ENCODE results near the gene OR5H14.
"Not testable (repeated sequence)": the region's sequence is repeated elsewhere in the genome, so short reads cannot be mapped to it uniquely, and the experiment has no call there.

The OR5H14 gene

DNA sequence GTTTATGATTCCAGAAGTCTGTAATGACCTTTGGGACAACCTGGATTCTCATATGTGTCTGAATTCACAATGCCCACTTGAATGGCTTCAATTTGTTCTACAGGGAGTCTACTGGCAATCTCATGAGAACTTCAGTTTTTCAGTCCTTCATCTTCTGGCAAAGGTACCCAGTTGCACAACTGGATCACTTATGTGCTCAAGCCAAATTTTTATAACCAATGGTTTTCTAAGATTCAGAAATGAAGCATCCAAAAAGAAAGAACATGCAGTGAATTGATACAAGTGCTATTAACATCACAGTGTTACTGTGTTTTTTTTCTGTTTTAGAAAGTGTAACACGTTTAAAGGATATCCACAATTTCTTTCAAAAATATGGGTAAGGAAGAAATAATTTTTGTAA, at the start of gene OR5H14:
Gene OR5H14 (plus strand): TSS at position 301 of the 400 bp plus-strand sequence. CDS start 1,907 bp downstream, outside the sequence.
- DNase-seq = no peak

DNA sequence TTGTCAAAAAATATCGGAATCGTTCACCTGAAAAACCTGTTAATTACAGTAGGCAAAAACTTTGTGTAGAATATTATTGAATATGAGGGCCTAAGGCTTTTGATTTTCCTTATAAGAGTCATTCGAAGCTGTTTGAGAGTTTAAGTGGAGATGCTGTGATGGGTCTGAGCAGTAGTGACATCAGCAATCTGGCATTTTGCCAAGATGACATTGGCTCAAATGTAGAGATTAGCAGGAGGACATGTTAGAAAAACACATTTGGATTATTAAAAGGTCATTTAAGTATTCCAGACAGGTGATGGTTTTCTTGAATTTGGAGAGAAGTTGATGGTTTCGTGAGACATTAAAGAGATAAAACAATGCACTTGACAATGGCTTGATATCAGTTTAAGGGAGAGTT, 47.4 kb upstream of the OR5H14 start:
- no peak for DNase-seq

DNA sequence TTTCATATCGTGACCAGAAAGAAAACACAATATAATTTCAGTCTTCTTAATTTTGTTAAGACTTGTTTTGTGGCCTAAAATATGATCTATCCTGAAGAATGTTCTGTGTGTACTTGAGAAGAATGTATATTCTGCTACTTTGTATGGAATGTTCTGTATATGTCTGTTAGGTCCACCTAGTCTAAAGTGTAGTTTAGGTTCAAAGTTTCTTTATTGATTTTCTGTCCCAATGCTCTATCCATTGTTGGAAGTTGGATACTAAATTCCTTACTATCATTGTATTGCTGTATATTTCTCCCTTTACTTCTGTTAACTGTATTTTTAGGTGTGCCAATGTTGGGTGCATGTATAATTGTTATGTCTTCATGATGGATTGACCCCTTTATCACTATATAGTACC, 39.1 kb upstream of the OR5H14 start:
- DNase-seq = no peak

DNA sequence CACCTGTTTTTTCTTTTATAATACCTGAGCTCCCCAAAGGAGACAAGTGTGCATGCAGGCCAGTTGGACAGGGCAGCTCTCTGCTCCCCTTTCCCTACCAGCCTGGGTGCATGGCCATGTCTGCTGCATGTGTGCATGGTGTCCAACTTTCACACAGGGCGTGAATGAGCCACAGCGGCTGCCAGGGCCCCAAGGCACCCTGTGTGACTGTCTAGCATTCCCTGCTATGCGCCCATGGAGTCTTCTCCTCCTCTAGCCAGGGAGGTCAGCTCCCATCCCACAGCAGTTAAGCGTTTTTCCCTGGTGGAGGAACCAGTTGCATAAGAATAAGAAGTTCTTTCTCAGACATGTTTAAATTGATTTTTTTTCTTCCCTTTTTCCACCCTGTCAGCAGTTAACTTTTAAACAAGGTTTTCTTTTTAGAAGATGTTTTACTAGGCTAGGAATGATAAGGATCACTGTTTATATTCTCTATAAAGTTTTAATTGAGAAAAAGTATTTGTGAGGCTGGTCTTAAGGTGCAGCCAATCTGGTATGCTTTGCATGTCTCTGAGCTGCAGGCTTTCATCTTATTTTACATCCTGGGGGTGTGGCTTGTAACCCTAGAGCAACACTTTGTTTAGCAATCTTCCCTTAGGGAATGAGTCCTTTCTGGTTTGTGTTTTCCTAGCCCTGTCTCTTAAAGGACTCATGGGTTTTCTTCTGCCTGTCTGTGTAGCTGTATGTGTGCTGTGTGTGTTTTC, 37.3 kb upstream of the OR5H14 start:
- no peak for DNase-seq

DNA sequence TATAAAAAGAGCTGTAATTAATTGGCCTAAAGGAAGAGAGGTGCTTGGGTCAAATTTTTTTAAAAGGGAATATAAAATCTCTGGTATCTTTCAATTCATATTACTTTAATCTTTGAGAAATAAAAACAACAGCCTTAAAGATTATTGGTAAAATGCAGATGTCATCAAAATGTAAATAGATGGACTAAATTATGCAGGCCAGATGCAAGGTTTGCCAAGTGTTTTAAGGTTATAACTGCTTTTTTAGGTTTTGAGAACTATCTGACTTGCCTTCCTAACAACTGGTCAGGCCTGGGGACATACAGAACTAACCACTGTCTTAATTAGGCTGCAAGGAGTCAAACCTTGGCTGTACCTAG, 36.8 kb upstream of the OR5H14 start:
- no peak for DNase-seq

DNA sequence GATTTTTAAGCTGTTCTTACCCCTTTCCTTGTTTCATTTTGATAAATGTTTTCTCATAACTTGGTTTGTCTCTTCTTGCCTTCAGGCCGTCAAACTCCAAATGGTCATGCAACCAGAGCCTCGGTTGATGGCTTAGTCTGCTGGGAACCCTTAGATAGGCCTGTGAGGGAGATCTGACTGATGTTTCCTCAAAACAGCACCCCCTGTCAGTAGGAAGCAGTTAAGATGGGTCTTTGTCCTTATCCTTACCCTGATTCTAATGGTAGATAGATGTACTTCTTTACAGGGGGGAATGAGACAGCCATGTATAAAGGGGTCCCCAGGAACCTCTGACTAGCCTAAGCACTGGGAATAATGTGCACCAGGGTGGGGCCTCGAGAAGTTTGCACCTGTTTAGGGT, 33.0 kb upstream of the OR5H14 start:
- DNase-seq = no peak

DNA sequence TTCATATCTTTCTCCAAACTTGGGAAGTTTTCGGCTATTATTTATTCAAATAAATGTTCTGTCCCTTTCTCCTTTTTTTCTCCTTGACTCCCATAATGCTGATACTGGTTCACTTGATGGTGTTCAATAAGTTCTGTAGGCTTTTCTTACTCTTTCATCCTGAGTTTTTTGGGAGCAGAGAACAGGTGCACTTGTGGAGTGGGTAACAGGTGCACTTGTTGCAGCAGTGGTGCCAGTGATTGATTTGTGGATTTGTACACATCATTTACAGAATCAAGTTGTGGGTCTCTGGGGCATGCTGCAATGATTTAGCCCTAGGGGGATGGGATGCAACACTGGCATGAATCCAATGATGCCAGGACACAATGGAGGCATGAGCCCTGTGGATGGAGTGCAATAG, 31.6 kb upstream of the OR5H14 start:
- DNase-seq = no peak

DNA sequence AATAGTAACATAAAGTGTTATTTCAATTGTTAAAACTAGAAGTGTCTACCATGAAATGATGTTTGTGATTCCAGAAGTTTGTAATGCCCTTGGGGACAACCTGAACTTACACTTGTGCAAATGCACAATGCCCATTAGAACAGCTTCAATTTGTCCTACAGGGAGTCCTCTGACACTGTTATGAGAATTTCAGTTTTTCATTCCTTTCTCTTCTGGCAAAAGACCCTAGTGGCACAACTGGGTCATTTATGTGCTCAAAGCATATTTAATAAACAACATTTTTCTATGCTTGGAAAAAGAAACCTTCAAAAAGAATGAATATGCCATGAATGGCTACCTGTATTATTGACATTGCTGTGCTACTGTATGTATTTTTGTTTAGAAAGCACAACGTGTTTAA, 16.9 kb upstream of the OR5H14 start, which contains the start of gene OR5H1:
Gene OR5H1 (plus strand): TSS at position 301 of the 400 bp plus-strand sequence. CDS start 1,977 bp downstream, outside the sequence.
- no peak for DNase-seq

DNA sequence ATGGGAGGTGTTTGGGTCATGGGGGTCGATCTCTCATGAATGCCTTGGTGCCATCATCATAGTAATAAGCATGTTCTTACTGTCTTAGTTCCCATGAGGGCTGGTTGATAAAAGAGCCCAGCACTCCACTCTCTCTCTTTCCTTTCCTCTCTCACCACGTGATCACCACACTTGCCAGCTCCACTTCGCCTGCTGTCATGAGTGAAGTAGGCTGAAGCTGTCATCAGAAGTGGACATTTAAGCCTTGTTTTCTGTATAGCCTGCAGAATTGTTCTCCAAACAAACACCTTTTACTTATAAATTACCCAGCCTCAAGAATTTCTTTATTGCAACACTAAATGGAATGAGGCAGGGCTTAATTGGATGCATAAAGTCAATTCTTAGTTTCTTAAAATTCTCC, 10.6 kb upstream of the OR5H14 start:
- DNase-seq = no peak

DNA sequence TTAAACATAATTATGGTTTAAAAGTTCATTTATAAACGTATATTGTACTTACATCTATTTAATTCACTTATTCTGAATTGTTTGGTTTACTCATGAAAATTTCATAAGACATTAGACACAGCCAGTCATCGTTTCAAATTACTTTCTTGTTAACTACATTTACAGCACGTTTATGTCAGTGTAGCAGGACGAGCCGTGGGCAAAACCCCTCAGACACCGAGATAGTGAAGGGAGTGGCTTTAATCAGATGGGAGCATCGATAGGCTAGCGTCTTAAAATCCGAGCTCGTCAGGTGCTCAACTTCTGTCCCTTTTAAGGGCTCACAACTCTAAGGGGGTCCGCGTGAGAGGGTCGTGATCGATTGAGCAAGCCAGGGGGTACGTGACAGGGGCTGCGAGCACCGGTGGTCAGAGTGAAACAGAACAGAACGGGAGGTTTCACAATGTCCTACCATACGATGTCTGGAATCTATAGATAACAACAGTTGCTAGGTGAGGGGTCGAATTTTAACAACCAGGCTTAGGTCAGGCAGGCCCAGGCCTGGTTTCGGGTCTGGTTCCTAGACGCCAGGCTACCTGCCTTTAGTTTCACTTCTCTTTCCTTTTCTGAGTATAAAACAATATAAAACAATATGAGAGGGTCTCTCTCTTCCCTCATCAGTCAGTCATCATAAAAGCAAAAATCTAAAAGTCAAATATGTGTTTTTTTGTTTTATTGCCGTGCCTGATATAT, 9.3 kb upstream of the OR5H14 start:
- not testable (repeated sequence) for DNase-seq

DNA sequence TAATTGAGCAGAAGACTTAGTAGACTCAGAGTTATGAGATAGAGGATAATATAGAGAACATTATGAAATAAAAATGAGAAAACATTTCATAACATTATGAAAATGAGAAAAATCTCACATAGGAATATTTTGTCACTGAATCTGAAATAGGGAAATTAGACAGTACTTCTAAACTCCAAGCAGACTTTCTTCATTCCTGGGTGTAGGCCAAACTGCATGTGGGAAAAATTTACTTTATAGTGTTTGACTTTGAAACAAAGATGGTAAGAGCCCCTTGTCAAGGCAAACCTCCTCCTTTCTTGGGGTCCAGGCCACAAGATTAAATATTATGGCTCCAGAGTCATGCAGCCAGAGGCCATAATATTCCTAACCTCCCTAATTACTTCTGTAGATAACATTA, 6.7 kb upstream of the OR5H14 start:
- DNase-seq = no peak

DNA sequence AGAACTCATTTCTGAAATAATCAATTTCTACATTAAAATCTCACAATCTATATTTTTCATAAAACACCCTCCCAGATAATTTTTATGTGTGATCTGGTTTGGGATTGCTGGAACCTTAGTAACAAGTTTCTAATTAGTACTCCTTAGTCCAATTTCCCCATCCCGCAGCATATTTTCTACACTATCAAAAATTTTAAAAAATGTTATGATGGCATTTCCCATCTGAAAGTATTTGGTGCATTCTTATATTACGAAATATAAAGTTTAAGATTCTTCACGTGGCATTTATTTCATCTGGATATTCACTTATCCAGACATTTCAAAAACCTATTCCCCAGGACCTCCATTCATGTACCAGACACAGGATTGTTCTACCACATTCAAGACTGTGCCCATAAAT, 1.5 kb downstream of the OR5H14 start:
- DNase-seq = no peak

DNA sequence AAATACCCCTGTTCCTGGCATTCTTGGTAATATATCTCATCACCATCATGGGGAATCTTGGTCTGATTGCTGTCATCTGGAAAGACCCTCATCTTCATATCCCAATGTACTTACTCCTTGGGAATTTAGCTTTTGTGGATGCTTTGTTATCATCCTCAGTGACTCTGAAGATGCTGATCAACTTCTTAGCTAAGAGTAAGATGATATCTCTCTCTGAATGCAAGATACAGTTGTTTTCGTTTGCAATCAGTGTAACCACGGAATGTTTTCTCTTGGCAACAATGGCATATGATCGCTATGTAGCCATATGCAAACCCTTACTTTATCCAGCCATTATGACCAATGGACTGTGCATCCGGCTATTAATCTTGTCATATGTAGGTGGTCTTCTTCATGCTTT, 2.2 kb downstream of the OR5H14 start:
- DNase-seq = not testable (repeated sequence)

DNA sequence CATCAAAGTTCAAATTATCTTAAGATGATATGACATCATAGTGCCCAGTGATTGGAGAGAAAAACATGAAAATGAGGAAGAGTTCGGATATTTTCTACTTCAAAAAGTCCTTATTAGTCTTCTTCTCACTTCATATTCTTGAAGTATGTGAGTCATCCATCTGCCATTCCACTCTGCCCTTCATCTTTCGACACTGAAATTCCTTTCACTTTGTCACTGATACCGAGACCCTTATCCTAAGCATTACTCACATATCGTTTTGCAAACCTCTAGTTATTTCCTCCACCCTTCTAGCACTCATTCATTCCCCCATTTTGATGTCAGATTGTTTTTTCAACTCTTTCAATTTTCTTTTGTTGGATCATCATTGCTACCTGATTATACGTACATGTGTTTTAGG, 4.0 kb downstream of the OR5H14 start:
- no peak for DNase-seq

DNA sequence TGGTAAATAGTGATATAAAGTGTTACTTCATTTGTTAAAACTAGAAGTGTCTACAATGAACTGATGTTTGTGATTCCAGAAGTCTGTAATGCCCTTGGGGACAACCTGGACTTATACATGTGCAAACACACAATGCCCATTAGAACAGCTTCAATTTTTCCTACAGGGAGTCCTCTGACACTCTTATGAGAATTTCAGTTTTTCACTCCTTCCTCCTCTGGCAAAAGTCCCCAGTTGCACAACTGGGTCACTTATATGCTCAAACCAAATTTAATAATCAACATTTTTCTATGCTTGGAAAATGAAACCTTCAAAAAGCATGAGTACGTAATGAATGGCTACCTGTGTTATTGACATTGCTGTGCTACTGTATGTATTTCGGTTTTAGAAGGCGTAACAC, 19.1 kb downstream of the OR5H14 start, which contains the start of gene OR5H15:
Gene OR5H15 (plus strand): TSS at position 301 of the 400 bp plus-strand sequence. CDS start 2,004 bp downstream, outside the sequence.
- DNase-seq = no peak

DNA sequence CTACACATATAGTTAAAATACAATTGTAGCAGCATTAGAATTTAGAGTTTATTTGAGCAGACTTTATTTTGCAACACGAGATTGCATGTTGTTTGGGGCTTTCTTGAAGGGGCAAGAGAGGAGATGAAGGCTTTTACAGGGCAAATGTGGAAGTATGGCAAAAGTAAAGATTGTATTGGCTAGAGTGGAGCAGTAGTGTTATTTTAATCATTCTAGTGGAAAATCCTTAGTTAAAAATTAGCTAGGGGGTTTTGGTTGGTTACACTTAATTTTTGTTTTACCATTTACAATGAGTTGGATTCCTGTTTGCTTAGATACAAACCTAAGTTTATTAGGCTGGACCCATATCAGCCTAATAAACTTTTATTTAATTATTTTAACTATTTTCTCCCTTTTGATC, 23.8 kb downstream of the OR5H14 start:
- no peak for DNase-seq

DNA sequence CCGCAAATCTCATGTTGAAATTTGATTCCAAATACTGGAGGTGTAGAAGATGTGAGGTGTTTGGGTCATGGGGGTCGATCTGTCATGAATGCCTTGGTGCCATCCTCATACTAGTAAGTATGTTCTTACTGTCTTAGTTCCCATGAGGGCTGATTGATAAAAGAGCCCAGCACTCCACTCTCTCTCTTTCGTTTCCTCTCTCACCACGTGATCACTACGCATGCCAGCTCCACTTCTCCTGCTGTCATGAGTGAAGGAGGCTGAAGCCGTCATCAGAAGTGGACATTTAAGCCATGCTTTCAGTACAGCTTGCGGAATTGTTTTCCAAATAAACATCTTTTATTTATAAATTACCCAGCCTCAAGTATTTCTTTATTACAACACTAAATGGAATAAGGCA, 25.3 kb downstream of the OR5H14 start:
- peak; percentile 18 for DNase-seq

DNA sequence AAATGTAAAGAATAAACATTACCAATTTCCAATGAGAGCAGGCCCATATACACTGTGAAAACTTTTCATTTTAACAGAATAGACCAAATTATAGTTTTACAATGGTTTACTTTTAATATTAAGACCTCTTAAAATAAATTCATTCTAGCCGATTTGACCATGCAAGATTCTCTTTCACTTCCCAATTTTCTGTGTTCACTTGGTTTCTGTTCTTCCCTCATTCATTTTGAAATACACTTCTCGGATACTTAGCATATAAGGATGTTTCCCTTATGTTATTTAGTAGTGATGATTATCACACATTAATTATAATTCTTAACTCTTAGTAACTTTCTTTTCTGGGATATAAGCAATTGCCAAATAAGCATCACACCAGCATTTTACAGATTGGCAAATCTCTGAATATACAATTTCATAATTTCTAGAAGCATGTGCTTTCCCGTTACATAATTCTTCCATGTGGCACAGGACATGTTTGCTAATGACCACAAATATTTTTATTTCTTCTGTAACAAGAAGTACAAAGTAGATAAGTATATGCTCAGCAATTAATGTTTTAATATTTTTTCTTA, 33.1 kb downstream of the OR5H14 start:
- no peak for DNase-seq

DNA sequence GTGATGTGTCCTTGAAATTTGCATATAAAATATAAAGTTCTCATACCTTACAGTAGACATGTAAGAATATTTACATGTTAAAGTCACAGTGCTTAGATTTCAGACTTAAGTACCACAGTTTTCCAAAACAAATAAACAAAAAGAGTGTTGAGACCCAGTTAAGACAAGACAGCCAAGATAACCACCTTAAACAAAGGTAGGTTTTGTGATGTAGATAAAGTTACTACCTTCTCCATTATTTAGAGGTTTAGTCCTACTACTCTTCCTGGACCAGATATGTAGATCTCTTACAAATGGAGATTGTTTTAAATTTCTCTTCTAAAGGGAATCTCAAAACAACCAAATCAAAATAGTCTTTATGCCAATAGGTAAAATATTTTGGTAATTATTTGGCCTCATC, 34.9 kb downstream of the OR5H14 start:
- no peak for DNase-seq

DNA sequence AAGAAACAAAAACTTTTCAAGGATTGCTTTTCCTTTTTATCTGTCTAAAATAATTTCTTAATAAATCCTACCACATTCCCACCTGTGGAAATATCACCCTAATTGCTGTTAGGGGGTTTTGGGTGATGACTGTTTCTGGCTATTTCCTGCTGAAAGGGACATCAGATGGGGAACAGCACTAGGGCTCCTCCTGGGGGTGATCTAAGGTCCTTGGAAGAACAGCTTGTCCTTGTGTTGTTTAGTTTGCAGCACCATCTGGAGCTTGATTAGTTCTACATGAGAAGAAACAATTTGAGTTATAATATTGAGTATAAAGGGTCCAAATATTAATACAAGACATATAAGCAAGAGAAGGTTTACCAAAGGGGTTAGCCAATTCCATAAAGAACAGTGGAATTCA, 37.9 kb downstream of the OR5H14 start:
- no peak for DNase-seq

DNA sequence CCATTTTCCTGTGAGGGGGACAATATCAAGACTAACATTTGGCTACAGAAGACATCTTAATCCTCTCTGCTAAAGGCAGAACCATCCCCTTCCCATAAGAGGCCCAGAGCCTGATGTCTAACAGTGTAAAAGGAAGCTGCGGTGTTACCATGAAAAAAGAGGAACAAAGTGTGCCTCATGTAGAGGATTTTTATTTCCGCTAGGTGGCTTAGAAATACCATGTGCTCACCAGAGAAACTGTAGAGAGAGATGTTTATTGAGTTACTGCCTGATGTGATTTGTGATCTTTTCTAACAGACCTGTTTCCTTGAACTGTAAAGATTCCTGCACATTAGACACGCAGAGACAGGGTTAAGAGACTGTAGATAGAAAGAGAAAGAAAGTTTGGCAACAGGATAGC, 41.3 kb downstream of the OR5H14 start:
- no peak for DNase-seq

DNA sequence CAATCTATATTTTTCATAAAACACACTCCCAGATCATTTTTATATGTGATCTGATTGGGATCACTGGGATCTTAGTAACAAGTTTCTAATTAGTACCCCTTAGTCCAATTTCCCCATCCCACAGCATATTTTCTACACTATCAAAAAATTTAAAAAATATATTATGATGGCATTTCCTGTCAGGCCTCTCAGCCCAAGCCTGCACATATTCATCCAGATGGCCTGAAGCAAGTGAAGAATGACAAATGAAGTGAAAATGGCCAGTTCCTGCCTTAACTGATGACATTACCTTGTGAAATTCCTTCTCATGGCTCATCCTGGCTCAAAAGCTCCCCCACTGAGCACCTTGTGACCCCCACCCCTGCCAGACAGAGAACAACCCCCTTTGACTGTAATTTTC, 43.6 kb downstream of the OR5H14 start:
- DNase-seq = not testable (repeated sequence)

DNA sequence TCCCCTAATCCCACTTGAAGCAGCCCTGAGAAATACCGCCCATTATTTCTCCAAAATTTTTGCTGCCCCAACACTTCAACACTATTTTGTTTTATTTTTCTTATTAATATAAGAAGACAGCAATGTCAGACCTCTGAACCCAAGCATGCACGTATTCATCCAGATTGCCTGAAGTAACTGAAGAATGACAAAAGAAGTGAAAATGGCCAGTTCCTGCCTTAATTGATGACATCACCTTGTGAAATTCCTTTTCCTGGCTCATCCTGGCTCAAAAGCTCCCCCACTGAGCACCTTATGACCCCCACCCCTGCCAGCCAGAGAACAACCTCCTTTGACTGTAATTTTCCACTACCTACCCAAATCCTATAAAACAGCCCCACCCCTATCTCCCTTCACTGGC, 49.0 kb downstream of the OR5H14 start:
- DNase-seq = not testable (repeated sequence)

DNA sequence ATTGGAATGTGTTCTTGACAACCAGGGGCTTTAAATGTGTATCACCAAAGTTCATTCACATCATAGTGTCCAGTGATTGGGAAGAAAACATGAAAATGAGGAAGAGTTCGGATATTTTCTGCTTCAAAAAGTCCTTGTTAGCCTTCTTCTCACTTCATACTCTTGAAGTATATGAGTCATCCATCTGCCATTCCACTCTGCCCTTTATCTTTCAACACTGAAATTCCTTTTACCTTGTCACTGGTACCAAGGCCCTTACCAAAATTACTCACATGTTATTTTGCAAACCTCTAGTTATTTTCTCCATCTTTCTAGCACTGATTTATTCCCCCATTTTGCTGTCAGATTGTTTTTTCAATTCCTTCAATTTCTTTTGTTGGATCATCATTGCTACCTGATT, 51.7 kb downstream of the OR5H14 start:
- no peak for DNase-seq

Measured in SHP77 treated with DMSO at 0.1 percent for 48 hours (cell line).